GM21447 (cell line): Measurements from ENCODE around the gene ATP11A.

Experiments
- ATAC-seq: cut with Tn5 transposase; IDR thresholded peaks from one replicate; pipeline ENCODE4 v1.9.1; 2021; ENCODE audit not compliant: unreplicated experiment

ATP11A gene

GRCh38 chr13:112738606-112739005 is 48.8 kb downstream of the ATP11A start:
- no peak for ATAC-seq

GRCh38 chr13:112740502-112741131 is 50.8 kb downstream of the ATP11A start:
- no peak for ATAC-seq

GRCh38 chr13:112741185-112741755 is 51.4 kb downstream of the ATP11A start:
- ATAC-seq: no peak

GRCh38 chr13:112741835-112742570 is 52.2 kb downstream of the ATP11A start:
- ATAC-seq: no peak

- ATAC-seq: no peak
These were observed 52.7 kb downstream of the ATP11A start for GRCh38 chr13:112742583-112742982.

GRCh38 chr13:112743451-112744167 is 53.8 kb downstream of the ATP11A start:
- ATAC-seq: no peak

GRCh38 chr13:112744168-112745021 is 54.6 kb downstream of the ATP11A start:
- ATAC-seq: no peak

- ATAC-seq: no peak
These were observed 56.2 kb downstream of the ATP11A start for GRCh38 chr13:112746044-112746443.

GRCh38 chr13:112747256-112747655 is 57.4 kb downstream of the ATP11A start:
- ATAC-seq: no peak

- ATAC-seq: no peak
These were observed 59.3 kb downstream of the ATP11A start for GRCh38 chr13:112748947-112749735.

GRCh38 chr13:112750570-112750969 is 60.7 kb downstream of the ATP11A start:
- no peak for ATAC-seq

- no peak for ATAC-seq
These were observed 61.8 kb downstream of the ATP11A start for GRCh38 chr13:112751617-112752016.

GRCh38 chr13:112752211-112752610 is 62.4 kb downstream of the ATP11A start:
- ATAC-seq: no peak

- no peak for ATAC-seq
These were observed 63.1 kb downstream of the ATP11A start for GRCh38 chr13:112752711-112753541.

- ATAC-seq: no peak
These were observed 64.0 kb downstream of the ATP11A start for GRCh38 chr13:112753833-112754232.

GRCh38 chr13:112754281-112755025 is 64.6 kb downstream of the ATP11A start:
- ATAC-seq: no peak

GRCh38 chr13:112755331-112755730 is 65.5 kb downstream of the ATP11A start:
- ATAC-seq: no peak

- no peak for ATAC-seq
These were observed 66.2 kb downstream of the ATP11A start for GRCh38 chr13:112756081-112756480.
